Activated B cell treated with CpG ODN at 0.5 μM for 24 hours (primary cell): ENCODE measurements around the gene FSD2. TPM values are rescaled to one million over a fixed set of nuclear protein-coding genes. Genes with fewer than 3 reads are reported as not detected.

ENCODE experiments used
- ATAC-seq: fragments of 200-7000 bp; cut with Tn5 transposase; one replicate; pipeline ENCODE4 v1.10.0; 2021; ENCODE audit warnings: low read depth, mild to moderate bottlenecking, moderate library complexity
- CTCF ChIA-PET: fragments of 350-600 bp; sonication (Branson Sonifier 250); formaldehyde crosslinking; loops from one replicate; lab custom pipeline; 2021; ENCODE audit warnings: antibody characterized with exemption; lab: Charles Lee
- POLR2A ChIA-PET: fragments of 350-600 bp; sonication (Branson Sonifier 250); formaldehyde crosslinking; loops from one replicate; lab custom pipeline; 2021; ENCODE audit warnings: antibody characterized with exemption; lab: Charles Lee
- DNase-seq: peaks from one replicate; pipeline ENCODE4 v3.0.0; 2022
- H3K27ac Mint-ChIP-seq: one replicate; pipeline ENCODE4 v1.8.0; 2020; ENCODE audit warnings: mixed read lengths
- H3K27me3 Mint-ChIP-seq: one replicate; pipeline ENCODE4 v1.8.0; 2021; ENCODE audit warnings: mixed read lengths
- H3K36me3 Mint-ChIP-seq: one replicate; pipeline ENCODE4 v1.8.0; 2021; ENCODE audit warnings: low read depth, mixed read lengths
- H3K4me1 Mint-ChIP-seq: one replicate; pipeline ENCODE4 v1.8.0; 2021; ENCODE audit warnings: mixed read lengths
- H3K4me3 Mint-ChIP-seq: one replicate; pipeline ENCODE4 v1.8.0; 2020; ENCODE audit warnings: mild to moderate bottlenecking, mixed read lengths
- H3K9me3 Mint-ChIP-seq: one replicate; pipeline ENCODE4 v1.8.0; 2020; ENCODE audit warnings: mixed read lengths
- intact Hi-C: fragments of 100-400 bp; cut with micrococcal nuclease; formaldehyde crosslinking; loops from one replicate; pipeline ENCODE4 v1.15.1; 2024
- total RNA-seq: library from RNA; stranded (reverse); gene quantifications from 2 replicates; pipeline ENCODE4 v1.2.3, GENCODE V29; 2022
- TF ChIP-seq, protein P1 (sequence below): fragments of 200-600 bp; IDR thresholded peaks from one replicate; pipeline ENCODE4 v1.8.0; 2022; ENCODE audit warnings: antibody characterized with exemption, mild to moderate bottlenecking

Gene FSD2
- total RNA-seq, 1 donor from 2014 or later = not detected

DNA sequence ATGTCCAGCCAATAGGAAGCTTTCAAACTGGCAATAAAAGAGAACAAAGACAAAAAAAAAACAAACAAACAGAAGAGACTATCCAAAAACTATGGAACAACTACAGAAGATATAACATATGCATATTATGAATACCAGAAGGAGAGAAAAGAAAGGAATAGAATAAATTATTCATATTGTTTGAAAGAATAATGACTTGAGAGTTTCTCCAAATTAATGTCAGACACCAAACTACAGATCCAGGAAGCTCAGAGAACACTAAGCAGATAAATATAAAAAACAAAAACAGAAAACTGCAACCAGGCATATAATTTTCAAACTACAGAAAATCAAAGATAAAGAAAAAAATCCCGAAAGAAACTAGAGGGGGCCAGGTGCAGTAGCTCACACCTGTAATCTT, 62.1 kb downstream of the FSD2 start:
- ChIA-PET CTCF (no interaction called here), POLR2A (no interaction called here)
- Mint-ChIP-seq H3K4me3 (no peak overlapping the region), H3K4me1 (peaks cover 5% of the 10 kb centered on the region), H3K27me3 (no peaks in the 10 kb centered on the region), H3K36me3 (peaks cover 2% of the 10 kb centered on the region), H3K9me3 (no peaks in the 10 kb centered on the region), H3K27ac (no peak overlapping the region)
- DNase-seq (no peak), ATAC-seq (no peak)
- intact Hi-C loops = no loop called here
- TF ChIP-seq, protein P1, sequence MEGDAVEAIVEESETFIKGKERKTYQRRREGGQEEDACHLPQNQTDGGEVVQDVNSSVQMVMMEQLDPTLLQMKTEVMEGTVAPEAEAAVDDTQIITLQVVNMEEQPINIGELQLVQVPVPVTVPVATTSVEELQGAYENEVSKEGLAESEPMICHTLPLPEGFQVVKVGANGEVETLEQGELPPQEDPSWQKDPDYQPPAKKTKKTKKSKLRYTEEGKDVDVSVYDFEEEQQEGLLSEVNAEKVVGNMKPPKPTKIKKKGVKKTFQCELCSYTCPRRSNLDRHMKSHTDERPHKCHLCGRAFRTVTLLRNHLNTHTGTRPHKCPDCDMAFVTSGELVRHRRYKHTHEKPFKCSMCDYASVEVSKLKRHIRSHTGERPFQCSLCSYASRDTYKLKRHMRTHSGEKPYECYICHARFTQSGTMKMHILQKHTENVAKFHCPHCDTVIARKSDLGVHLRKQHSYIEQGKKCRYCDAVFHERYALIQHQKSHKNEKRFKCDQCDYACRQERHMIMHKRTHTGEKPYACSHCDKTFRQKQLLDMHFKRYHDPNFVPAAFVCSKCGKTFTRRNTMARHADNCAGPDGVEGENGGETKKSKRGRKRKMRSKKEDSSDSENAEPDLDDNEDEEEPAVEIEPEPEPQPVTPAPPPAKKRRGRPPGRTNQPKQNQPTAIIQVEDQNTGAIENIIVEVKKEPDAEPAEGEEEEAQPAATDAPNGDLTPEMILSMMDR = no peak

DNA sequence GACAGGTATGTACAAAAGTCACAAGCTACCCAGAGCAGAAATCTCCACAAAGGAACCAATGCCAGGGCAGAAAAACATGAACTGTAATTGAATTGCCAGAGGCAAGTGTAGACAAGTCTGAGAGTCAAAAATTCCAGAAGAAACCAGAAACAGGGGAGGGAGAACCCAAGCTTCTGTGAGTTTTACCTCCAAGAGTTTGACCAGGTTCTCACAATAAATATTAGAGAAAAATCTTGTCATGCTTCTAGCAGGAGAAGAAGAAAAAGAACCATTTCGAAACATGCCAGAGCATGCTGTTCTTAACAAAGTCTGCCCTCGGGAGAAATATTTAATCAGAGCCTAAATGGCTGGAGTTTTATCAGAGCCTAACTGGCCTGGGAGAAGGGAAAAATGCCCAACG, 63.7 kb downstream of the FSD2 start:
- ATAC-seq (no peak), DNase-seq (no peak)
- TF ChIP-seq, protein P1 = no peak
- ChIA-PET POLR2A (no interaction called here), CTCF (no interaction called here)
- H3K27me3 Mint-ChIP-seq = no peaks in the 10 kb centered on the region
- no peaks in the 10 kb centered on the region for H3K4me1 Mint-ChIP-seq
- no peak overlapping the region for H3K27ac Mint-ChIP-seq
- intact Hi-C loops = no loop called here
- no peak overlapping the region for H3K4me3 Mint-ChIP-seq
- H3K9me3 Mint-ChIP-seq = no peaks in the 10 kb centered on the region
- peaks cover 9% of the 10 kb centered on the region for H3K36me3 Mint-ChIP-seq

DNA sequence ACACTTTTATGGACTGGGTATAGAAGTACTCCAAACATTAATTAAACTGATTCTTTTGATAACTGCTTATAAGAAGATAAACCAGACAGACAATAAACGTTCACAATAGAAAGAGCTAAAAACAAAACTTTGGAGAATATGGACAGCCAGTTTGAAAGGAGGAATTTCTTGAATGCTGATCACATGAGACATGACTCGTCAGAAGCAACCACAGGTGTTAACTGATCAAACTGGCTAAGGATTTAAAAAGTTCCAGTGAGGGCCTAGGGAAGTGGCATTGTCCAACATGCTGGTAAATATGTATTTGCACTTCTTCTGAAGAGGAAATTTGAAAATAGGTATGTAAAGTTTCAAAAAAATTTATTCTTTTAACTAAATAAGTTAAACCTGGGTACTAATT, 66.8 kb downstream of the FSD2 start:
- no peaks in the 10 kb centered on the region for H3K9me3 Mint-ChIP-seq
- POLR2A ChIA-PET = no interaction called here
- H3K4me1 Mint-ChIP-seq = no peaks in the 10 kb centered on the region
- ATAC-seq (no peak), DNase-seq (no peak)
- CTCF ChIA-PET = no interaction called here
- intact Hi-C loops = no loop called here
- no peak overlapping the region for H3K27ac Mint-ChIP-seq
- peaks cover 26% of the 10 kb centered on the region for H3K36me3 Mint-ChIP-seq
- TF ChIP-seq, protein P1 = no peak
- H3K27me3 Mint-ChIP-seq = no peaks in the 10 kb centered on the region
- no peak overlapping the region for H3K4me3 Mint-ChIP-seq

DNA sequence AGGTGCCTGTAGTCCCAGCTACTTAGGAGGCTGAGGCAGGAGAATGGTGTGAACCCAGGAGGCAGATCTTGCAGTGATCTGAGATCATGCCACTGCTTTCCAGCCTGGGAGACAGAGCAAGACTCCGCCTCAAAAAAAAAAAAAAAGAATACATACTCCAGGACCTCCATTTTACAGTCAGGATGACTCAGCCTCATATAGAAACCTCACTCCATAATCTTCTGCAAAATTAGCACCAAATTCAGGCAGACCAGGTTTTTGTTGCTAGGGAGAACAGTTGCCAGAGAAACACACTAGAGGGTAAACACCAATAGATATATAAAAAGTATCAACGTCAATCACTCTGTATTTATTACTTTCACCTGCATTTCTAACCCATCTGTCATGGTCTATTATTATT, 67.9 kb downstream of the FSD2 start:
- Mint-ChIP-seq H3K36me3 (peaks cover 31% of the 10 kb centered on the region), H3K27me3 (no peaks in the 10 kb centered on the region), H3K27ac (no peak overlapping the region), H3K4me1 (no peaks in the 10 kb centered on the region), H3K4me3 (no peak overlapping the region), H3K9me3 (no peaks in the 10 kb centered on the region)
- intact Hi-C loops = no loop called here
- ATAC-seq (no peak), DNase-seq (no peak)
- TF ChIP-seq, protein P1 = no peak
- ChIA-PET POLR2A (no interaction called here), CTCF (no interaction called here)

DNA sequence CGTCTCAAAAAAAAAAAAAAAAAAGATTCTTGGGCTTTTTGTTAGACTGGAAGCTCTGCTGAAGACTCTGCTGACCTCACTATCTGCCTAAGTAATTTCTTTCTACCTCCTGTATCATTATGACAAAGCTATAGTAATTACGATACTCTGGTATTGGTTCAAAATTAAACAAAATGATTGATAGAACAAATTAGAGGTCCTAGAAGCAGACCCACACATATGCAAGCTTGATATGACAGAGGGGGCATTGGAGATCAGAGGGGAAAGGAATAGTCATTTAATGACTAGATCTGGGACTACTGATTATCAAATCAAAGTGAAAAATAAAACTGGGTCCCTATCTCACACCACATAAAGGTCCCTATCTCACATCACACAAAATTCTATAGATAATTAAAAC, 74.3 kb downstream of the FSD2 start:
- DNase-seq (no peak), ATAC-seq (no peak)
- no peaks in the 10 kb centered on the region for H3K9me3 Mint-ChIP-seq
- H3K4me1 Mint-ChIP-seq = no peaks in the 10 kb centered on the region
- H3K27me3 Mint-ChIP-seq = no peaks in the 10 kb centered on the region
- CTCF ChIA-PET = no interaction called here
- intact Hi-C loops = no loop called here
- no peak overlapping the region for H3K27ac Mint-ChIP-seq
- H3K36me3 Mint-ChIP-seq = peaks cover 44% of the 10 kb centered on the region
- POLR2A ChIA-PET = interaction anchor here (0.6 kb wide), 1 partner anchor 97 kb away, joined by 4 read pairs; no protein-coding TSS in a partner anchor
- TF ChIP-seq, protein P1 = no peak
- H3K4me3 Mint-ChIP-seq = no peak overlapping the region
